ENCODE data around the gene TMEM52. TPM values are rescaled to one million over a fixed set of nuclear protein-coding genes. Genes with fewer than 3 reads are reported as not detected.

The TMEM52 gene
- total RNA-seq, 1 experiment from 2014 or later: 0.48 TPM

- no peak for DNase-seq (ENCODE audit: low read depth)
Measured at GRCh38 chr1:1926886-1927660, 8.0 kb upstream of the TMEM52 start.

DNA sequence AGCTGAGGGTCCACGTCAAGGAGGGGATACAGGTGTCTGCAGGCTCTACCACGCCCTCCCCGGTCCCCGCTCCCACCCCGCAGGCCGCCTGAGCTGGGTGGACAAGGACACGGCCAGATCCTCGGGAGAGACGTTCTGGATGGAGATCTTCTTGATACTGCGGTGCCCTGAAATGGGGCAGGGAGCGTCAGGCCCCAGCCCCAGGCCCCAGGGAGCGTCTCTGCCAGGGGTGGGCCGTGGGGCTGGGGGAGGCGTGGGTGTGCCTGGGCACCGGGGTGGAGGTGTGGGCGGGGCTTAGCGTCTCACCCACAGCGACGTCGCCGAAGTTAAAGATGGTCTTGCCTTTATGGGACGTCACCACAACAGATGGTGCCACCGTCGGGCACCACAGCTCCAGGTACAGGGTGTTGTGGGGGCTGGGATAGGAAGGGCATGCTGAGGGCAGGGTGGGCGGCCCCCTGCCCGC is 7.3 kb upstream of the TMEM52 start:
- no peak for DNase-seq (ENCODE audit: low read depth)

- DNase-seq (ENCODE audit: low read depth): no peak
Measured at GRCh38 chr1:1925437-1926345, 6.6 kb upstream of the TMEM52 start.

DNA sequence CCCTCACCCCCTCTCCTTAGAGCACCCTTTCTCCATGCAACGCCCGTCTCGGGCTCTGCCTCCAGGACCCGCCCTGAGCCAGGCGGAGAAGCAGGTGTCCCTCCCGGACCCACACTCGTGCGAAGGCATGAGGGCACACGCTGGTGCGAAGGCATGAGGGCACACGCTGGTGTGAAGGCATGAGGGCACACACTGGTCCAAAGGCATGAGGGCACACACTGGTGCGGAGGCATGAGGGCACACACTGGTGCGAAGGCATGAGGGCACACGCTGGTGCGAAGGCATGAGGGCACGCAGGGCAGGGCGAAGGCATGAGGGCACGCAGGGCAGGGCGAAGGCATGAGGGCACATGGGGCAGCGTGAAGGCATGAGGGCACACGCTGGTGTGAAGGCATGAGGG is 5.8 kb upstream of the TMEM52 start:
- DNase-seq (ENCODE audit: low read depth): no peak

GRCh38 chr1:1924386-1924785 is 5.3 kb upstream of the TMEM52 start:
- DNase-seq (ENCODE audit: low read depth): no peak

DNA sequence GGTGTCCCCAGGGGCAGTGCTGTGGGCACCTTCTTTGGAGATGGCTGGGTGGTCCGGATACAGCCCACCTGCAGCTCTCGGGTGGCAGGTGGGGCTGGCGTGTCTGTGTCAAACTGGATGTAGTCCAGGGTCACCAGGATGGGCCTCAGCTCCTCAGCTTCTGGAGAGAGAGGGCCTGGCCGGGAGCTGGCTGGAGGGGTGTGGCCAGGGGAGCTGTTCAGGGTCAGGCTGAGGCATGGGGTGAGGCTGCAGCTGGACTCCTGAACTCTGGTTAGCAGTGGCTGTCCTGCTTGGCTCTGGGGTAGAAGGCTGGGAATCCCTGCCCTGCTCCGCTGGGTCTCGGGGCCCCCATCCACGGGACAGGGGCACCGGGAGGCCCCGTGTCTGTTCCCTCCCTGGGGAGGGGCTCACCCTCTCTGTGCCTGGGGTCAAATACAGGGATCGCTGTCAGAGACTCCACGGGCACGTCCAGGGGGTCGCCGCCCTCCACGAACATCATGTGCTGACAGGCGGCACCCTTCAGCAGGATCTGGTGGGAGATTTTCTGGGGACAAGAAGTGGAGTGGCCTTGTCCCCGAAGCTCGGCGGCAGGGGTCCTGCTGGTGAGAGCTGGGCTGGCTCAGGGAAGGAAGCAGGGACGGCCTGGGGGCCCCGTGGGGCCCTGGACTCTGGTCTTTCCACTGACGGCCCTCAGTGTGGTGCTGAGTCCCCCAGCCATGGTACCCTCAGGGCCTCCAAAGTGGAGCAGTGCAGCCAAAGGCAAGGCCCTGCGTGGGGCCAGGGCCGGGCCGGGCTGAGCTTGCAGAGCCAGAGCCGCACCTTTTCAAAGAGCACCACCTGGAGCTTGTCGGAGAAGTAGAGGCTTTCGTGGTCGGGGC is 4.1 kb upstream of the TMEM52 start:
- DNase-seq (ENCODE audit: low read depth): no peak

DNA sequence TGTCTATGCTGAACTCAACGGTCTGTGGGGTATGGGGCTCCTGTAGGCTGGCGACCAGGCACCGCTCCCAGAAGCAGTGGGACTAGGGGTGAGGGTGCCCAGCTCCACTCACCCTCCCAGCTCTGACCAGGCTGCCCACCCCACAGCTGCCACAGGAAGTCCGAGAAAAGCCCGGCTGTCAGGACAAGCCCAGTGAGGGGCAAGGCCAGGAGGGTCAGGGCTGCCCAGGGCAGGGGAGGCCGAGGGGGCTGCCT is 3.5 kb upstream of the TMEM52 start:
- DNase-seq (ENCODE audit: low read depth): no peak

DNA sequence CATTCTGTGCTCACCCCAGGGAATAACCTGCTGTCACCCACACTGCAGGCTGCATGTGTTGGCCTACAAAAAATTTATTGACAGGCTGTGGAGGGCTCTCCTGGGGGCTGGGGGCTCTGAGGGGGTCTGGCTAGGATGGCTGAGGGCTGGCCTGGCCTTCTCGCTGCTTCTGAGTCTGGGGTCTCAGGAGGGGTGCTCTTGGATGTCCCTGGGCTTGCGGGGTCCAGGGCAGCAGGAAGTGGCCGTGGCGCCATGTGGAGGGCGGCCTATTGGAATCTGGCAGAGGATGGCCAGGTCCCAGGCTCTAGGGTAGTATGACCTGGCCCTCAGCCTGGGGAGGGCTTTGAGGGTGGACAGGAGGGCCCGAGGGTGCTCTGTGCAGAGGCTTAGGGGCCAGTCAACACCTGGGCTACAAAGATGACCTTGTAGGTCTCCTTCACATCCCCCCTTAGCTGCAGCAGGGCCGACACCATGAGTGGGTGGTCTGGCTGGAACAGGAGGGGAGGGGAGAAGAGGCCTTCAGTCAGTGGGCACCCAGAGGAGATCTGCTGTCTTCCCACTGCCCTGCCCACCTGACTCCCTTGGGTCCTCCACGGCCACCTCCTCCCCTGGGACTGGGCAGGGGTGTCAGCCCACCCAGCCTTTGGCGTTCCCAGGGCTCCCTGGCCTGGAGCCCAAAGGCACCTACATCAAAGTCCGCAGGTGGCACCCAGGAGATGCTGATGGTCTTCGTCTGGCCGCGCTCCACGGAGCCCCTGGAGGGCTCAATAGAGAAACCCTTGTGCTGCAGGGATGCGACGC is 3.0 kb upstream of the TMEM52 start:
- no peak for DNase-seq (ENCODE audit: low read depth)

GRCh38 chr1:1921459-1921862 is 2.4 kb upstream of the TMEM52 start:
- no peak for DNase-seq (ENCODE audit: low read depth)

- no peak for DNase-seq (ENCODE audit: low read depth)
Measured at GRCh38 chr1:1920608-1921458, 1.8 kb upstream of the TMEM52 start.

DNA sequence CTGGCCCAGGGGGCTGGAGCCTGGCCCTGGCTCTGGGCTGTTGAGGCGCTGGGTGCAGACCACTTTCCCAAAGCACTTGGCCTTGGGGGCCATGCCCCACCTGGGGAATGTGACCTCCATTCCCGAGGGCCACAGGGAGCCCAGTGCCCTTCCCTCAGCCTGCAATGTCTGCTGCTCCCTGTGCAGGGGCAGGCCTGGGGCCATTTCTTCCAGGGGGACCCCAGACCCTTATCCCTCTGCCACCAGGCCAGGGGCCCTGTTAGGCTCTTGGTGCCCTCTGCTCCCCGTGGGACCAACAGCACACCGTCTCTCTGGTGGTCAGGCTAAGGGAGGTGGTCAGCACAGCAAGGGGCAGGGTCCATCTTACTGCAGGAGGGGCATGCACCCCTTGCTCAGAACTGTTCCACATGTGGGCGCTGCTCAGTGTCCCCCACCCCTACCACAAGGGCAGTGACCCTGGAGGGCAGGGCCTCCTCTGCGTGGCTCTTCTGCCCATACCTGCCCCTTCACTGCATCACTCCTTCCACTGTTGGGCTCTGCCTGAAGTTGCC is 1.1 kb upstream of the TMEM52 start:
- DNase-seq (ENCODE audit: low read depth): no peak

GRCh38 chr1:1919304-1920056 is 401 bp upstream of the TMEM52 start:
- DNase-seq (ENCODE audit: low read depth): peak; percentile 93

DNA sequence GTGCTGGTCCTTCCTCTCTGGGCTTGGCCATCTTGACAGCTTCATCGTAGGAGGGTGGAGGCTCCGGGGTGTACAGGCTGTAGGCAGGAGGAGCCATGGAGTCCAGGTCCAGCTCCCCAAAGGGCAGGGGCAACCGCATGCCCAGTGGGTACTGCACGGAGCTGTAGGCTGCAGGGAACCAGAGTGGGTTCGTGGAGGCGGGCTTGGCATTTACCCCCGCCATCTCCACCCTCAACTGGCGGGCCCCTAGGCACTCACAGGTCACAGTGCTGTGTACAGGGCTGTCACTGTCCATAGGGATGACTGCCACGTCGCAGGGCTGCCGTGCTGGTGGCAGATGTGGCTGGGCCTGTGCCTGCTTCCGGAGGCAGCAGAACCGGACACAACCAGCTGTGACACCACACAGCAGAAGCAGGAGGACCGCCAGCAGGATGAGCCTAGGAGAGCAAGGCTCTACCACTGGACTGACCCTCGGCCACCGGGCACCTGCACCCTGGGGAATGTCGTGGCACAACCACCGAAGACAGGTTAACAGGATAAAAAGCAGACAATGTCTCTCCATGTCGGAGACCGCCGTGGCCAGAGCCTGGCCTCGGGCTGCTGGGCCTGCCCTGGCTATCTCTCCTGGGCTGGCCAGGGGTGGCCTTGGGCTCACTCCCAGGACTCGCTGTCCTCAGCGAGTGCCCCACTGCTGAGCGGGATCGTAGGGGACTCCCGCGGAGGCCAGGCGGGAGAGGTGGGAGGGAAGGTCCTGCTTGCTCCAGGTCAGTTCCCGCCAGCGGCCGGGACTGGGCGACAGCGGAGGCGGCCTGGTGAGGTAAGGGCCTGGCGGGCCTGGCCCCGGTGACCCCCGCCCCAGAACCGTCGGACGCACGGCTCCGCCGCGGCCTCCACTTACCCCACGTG is 831 bp downstream of the TMEM52 start:
- no peak for DNase-seq (ENCODE audit: low read depth)

GRCh38 chr1:1917304-1917976 is 1.6 kb downstream of the TMEM52 start:
- DNase-seq (ENCODE audit: low read depth): no peak

DNA sequence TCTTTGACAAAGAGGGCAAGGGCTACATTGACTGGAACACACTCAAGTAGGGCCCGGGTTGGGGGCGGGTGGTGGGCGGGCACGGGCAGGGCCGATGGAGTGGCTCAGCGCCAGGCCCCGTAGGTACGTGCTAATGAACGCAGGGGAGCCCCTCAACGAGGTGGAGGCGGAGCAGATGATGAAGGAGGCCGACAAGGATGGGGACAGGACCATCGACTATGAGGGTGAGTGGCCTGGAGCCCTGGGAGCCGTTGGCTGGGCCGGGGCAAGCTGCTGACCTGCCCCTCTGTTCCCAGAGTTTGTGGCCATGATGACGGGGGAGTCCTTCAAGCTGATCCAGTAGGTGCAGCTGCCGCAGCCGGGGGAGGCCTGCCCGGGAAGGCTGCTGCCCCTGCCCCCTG is 2.2 kb downstream of the TMEM52 start:
- no peak for DNase-seq (ENCODE audit: low read depth)

DNA sequence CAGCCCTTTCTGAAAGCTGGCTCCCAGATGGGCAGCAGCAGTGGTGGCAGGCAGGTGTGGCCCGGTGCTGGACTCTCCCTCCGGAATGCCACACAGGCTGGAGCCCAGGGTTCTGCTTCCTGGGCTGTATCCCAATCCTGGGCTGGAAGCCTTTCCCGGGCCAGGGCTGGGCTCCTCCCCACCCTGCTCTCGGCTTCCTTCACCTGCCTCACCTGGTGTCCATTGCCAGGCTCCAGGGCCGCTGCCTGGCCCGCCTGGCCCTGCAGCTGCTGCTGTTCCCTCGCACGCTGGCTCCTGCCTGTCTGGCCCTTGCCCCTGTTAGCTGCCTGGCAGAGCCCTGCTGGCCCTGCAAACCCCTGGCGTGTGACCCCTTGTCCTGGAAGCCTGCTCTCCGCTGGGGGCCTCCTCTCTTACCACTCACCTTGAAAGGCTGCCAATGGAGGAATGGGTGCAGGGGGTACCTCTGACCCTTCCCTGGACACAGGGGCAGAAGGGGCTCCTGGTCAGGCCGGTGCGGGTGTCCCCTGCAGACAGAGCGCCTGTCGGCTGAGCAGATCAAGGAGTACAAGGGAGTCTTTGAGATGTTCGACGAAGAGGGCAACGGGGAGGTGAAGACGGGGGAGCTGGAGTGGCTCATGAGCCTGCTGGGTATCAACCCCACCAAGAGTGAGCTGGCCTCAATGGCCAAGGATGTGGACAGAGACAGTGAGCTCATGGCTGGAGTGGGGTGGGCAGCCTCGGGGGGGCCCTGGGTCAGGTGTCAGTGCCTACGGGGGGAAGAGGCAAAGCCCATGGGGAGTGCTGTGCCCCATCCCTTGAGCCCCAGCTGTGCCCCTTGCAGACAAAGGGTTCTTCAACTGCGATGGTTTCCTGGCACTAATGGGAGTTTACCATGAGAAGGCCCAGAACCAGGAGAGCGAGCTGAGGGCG is 2.9 kb downstream of the TMEM52 start:
- no peak for DNase-seq (ENCODE audit: low read depth)
